ENCODE data around the gene MVB12B. TPM values are rescaled to one million over a fixed set of nuclear protein-coding genes. Genes with fewer than 3 reads are reported as not detected.
A peak's percentile ranks its signal among the peaks of the same experiment; 100 is the strongest.

MVB12B gene
- total and polyA plus RNA-seq, 2 of the 4 experiments (the other 2 are of a cell fraction), result 2.0 to 4.0 TPM

DNA sequence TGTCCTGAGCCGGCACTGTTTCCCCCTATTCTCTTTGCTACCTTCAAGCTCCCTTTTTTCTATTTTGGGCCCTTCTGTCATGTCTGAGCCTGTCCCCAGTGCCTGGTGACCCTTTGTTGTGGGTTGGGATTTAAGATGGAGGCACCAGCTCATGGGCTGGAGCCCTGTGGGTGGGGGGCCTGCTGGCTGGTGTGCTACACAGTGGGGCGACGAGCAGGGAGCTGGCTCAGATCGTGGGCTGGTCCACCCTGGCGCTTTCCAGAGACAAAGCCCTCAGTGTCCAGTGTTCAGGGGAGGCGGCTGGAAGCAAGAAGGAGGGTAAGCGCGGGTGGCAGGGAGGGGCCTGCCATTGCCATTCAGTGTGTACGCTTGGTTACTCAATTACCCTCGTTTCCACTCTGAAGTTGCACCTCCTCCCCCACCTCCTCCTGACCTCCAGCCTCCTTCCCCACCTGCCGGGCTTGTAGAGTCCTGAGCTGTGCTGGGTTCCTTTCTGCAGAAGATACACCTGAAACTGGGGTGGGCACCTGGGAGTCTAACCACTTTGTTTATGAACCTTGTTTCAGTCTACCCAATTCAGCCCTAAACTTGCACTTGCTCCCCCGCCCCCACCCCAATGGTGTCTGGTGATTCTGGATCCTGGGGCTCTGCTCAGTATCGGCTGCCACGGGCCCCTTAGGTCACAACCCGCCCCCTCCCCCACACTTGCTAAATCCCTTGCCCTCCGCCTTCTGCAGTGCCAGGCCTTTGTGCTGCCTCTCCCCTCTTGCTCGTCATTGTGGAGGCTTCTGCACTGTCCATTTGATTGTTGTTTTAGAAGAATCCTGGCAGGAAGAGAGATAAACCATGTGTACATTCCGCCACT is 49.9 kb downstream of the MVB12B start:
- no peak overlapping the region for H3K9ac ChIP-seq (ENCODE audit: low read depth, low read length)
- H4K91ac ChIP-seq (ENCODE audit: insufficient read depth, low read depth, low read length), result no peak overlapping the region
- no peak overlapping the region for H4K5ac ChIP-seq (ENCODE audit: low read depth, low read length)
- no peak overlapping the region for H2AFZ ChIP-seq (replicated peaks; ENCODE audit: low read length, poor library complexity)
- no peak overlapping the region for H2BK20ac ChIP-seq (ENCODE audit: low read depth, low read length)
- H2AK9ac ChIP-seq (replicated peaks; ENCODE audit: low read depth, low read length, poor library complexity), result peak overlapping the region; percentile 24
- peaks cover 5% of the 10 kb centered on the region; the same call in 1 of the 2 replicates for H3K9me1 ChIP-seq (ENCODE audit: insufficient read depth, low read length)
- peak; percentile 48 for ATAC-seq (ENCODE audit: low read depth)
- no peak overlapping the region for H3K4me2 ChIP-seq (ENCODE audit: low read depth, low read length)
- H3K56ac ChIP-seq (ENCODE audit: extremely low read depth, insufficient read depth, low read length), result 0 out of 2 replicates have a peak overlapping the region, but pooled peaks have one; percentile 19
- H2BK5ac ChIP-seq (ENCODE audit: low read depth, low read length, poor library complexity, severe bottlenecking), result no peak overlapping the region
- dilution Hi-C loops (cut with HindIII; ENCODE audit: low sequenced_read_pairs, unreplicated experiment) (no loop called here), intact Hi-C loops (cut with micrococcal nuclease) (loop anchor here (2.0 kb wide), 1 partner anchor 42 kb away; no protein-coding TSS in a partner anchor), in situ Hi-C loops (cut with MboI; ENCODE audit: low sequenced_read_pairs) (no loop called here)
- TF ChIP-seq CHD1 (IDR thresholded peaks at IDR 0.05; ENCODE audit: low read depth, low read length) (no peak), BHLHE40 (IDR thresholded peaks at IDR 0.05; ENCODE audit: low read depth, low read length) (no peak), RFX5 (IDR thresholded peaks at IDR 0.05; ENCODE audit: low read depth, low read length) (no peak)
- H3K23ac ChIP-seq (ENCODE audit: low read depth, low read length), result no peak overlapping the region
- no peak overlapping the region; a peak in 1 of 4 replicates for H4K8ac ChIP-seq (ENCODE audit: low read depth in 2 of 2, low read length in 2 of 2)
- H3K4me3 ChIP-seq (ENCODE audit: insufficient read depth, low read depth, low read length), result no peak overlapping the region
- H3K27me3 ChIP-seq (ENCODE audit: control insufficient read depth, insufficient read depth, low read length), result no peaks in the 10 kb centered on the region
- no peaks in the 10 kb centered on the region for H3K36me3 ChIP-seq (ENCODE audit: control insufficient read depth, insufficient read depth, low read length)
- no peaks in the 10 kb centered on the region for H4K20me1 ChIP-seq (ENCODE audit: insufficient read depth, low read length)
- DNase-seq, result no peak
- H3K27ac ChIP-seq (ENCODE audit: insufficient read depth, low read length), result no peak overlapping the region
- H3K79me1 ChIP-seq (ENCODE audit: low read depth in 1 of 2, low read length in 2 of 2), result 0 out of 4 replicates have a peak, but pooled peaks cover 0 to 11% of the 10 kb centered on the region in 2 experiments
- BruUV-seq (replicated peaks), result no TSS peak
- 100% methylated on average over 1 of the region's 18 CpGs; no CpG with 5 or more reads in 1 of the 2 experiments for WGBS, 2 experiments (ENCODE audit: extremely low coverage in 2 of 2, insufficient read length in 1 of 2)
- H3K18ac ChIP-seq (ENCODE audit: low read depth, low read length), result no peak overlapping the region
- no peak overlapping the region for H2BK120ac ChIP-seq (ENCODE audit: low read depth, low read length)
- H2AK5ac ChIP-seq (ENCODE audit: low read depth, low read length), result no peak overlapping the region
- POLR2A ChIA-PET (ENCODE audit: unreplicated experiment), result no interaction called here
- no peak overlapping the region for H3K4ac ChIP-seq (ENCODE audit: low read depth, low read length)
- H3K4me1 ChIP-seq (ENCODE audit: control insufficient read depth, insufficient read depth, low read length), result peaks cover 13% of the 10 kb centered on the region
- no peak overlapping the region for H2BK15ac ChIP-seq (ENCODE audit: low read depth, low read length)
- no peaks in the 10 kb centered on the region for H3K9me3 ChIP-seq (ENCODE audit: control insufficient read depth, insufficient read depth, low read length)
- CTCF ChIA-PET, result no interaction called here
- H3K14ac ChIP-seq (replicated peaks; ENCODE audit: low read depth, low read length), result no peak overlapping the region
